ENCODE measurements around the gene RAB26.

GRCh38 chr16:2160915-2161551 lies 12.6 kb downstream of the RAB26 start:
- TF ChIP-seq CTCF (IDR thresholded peaks at IDR 0.05; ENCODE audit: poor library complexity, severe bottlenecking) (no peak), RAD21 (conservative IDR thresholded peaks at IDR 0.05) (no peak), SMC3 (conservative IDR thresholded peaks at IDR 0.05; ENCODE audit: poor library complexity) (no peak), POLR2AphosphoS5 (IDR thresholded peaks at IDR 0.05) (no peak)
